Measurements from ENCODE around the gene EIPR1. TPM values are rescaled to one million over a fixed set of nuclear protein-coding genes. Genes with fewer than 3 reads are reported as not detected.

The EIPR1 gene
- polyA plus RNA-seq, 2 of the 4 experiments (the other 2 are of a cell fraction) = 55.0 to 65.0 TPM

GRCh38 chr2:3180082-3180908, 197.3 kb downstream of the EIPR1 start:
- WGBS (ENCODE audit: missing lambda C conversion rate) = 80% methylated on average over 50 of the region's 50 CpGs
- no peaks in the 10 kb centered on the region for H3K4me1 ChIP-seq
- no peak overlapping the region for H3K27ac ChIP-seq
- no peak for TF ChIP-seq EHMT2 (IDR thresholded peaks at IDR 0.05; ENCODE audit: low read depth)
- TF ChIP-seq GATA3 (IDR thresholded peaks at IDR 0.05; ENCODE audit: borderline replicate concordance) = no peak
- no peak for TF ChIP-seq HOXA7 (CRISPR knock-in tag; IDR thresholded peaks at IDR 0.05)
- TF ChIP-seq ZSCAN20 (CRISPR knock-in tag; IDR thresholded peaks at IDR 0.05) = no peak
- TF ChIP-seq, protein P1, sequence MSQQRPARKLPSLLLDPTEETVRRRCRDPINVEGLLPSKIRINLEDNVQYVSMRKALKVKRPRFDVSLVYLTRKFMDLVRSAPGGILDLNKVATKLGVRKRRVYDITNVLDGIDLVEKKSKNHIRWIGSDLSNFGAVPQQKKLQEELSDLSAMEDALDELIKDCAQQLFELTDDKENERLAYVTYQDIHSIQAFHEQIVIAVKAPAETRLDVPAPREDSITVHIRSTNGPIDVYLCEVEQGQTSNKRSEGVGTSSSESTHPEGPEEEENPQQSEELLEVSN (IDR thresholded peaks at IDR 0.05; ENCODE audit: borderline replicate concordance, low read depth) = no peak
- TF ChIP-seq NFE2L2 (conservative IDR thresholded peaks at IDR 0.05; ENCODE audit: low read length) = no peak
- TF ChIP-seq, protein P2, sequence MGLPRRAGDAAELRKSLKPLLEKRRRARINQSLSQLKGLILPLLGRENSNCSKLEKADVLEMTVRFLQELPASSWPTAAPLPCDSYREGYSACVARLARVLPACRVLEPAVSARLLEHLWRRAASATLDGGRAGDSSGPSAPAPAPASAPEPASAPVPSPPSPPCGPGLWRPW (IDR thresholded peaks at IDR 0.05) = no peak
- TF ChIP-seq JUN (IDR thresholded peaks at IDR 0.05) = no peak
- no peak for TF ChIP-seq POLR2AphosphoS2 (conservative IDR thresholded peaks at IDR 0.05; ENCODE audit: low read length)
- TF ChIP-seq MAZ (IDR thresholded peaks at IDR 0.05; ENCODE audit: borderline replicate concordance, low read depth, low read length) = no peak
- no peak for TF ChIP-seq PHF8 (IDR thresholded peaks at IDR 0.05; ENCODE audit: borderline replicate concordance, low read depth)
- TF ChIP-seq FOSL2 (IDR thresholded peaks at IDR 0.05) = no peak
- TF ChIP-seq FOSL2 (CRISPR knock-in tag; IDR thresholded peaks at IDR 0.05) = no peak
- TF ChIP-seq ZC3H11A (IDR thresholded peaks at IDR 0.05) = no peak
- no peak for TF ChIP-seq RNF2 (IDR thresholded peaks at IDR 0.05; ENCODE audit: borderline replicate concordance, low read depth)
- TF ChIP-seq JUNB (IDR thresholded peaks at IDR 0.05) = no peak
- TF ChIP-seq BCL3 (IDR thresholded peaks at IDR 0.05) = no peak
- TF ChIP-seq, protein P3, sequence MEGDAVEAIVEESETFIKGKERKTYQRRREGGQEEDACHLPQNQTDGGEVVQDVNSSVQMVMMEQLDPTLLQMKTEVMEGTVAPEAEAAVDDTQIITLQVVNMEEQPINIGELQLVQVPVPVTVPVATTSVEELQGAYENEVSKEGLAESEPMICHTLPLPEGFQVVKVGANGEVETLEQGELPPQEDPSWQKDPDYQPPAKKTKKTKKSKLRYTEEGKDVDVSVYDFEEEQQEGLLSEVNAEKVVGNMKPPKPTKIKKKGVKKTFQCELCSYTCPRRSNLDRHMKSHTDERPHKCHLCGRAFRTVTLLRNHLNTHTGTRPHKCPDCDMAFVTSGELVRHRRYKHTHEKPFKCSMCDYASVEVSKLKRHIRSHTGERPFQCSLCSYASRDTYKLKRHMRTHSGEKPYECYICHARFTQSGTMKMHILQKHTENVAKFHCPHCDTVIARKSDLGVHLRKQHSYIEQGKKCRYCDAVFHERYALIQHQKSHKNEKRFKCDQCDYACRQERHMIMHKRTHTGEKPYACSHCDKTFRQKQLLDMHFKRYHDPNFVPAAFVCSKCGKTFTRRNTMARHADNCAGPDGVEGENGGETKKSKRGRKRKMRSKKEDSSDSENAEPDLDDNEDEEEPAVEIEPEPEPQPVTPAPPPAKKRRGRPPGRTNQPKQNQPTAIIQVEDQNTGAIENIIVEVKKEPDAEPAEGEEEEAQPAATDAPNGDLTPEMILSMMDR (IDR thresholded peaks at IDR 0.05) = no peak
- no peak for TF ChIP-seq NR3C1 (IDR thresholded peaks at IDR 0.05)
- TF ChIP-seq CBX2 (IDR thresholded peaks at IDR 0.05; ENCODE audit: borderline replicate concordance, low read depth) = no peak
- no peaks in the 10 kb centered on the region for H3K9me3 ChIP-seq
- ATAC-seq = peak; percentile 51 to 74
- DNase-seq (ENCODE audit: low read depth in 1 of 2, low spot score in 1 of 2) = peak in 1 of 2 experiments; percentile 18
- no peak overlapping the region for H3K4me2 ChIP-seq
- ChIA-PET CTCF (no interaction called here), POLR2A (no interaction called here)
- no peak overlapping the region for H3K4me3 ChIP-seq
- no peak for FAIRE-seq

- TF ChIP-seq HOXA7 (CRISPR knock-in tag; IDR thresholded peaks at IDR 0.05) (no peak), EHF (CRISPR knock-in tag; IDR thresholded peaks at IDR 0.05) (no peak), REST (IDR thresholded peaks at IDR 0.05) (no peak), RFX5 (IDR thresholded peaks at IDR 0.05) (no peak), CHD4 (IDR thresholded peaks at IDR 0.05; ENCODE audit: borderline replicate concordance) (no peak), MAZ (IDR thresholded peaks at IDR 0.05; ENCODE audit: borderline replicate concordance, low read depth, low read length) (no peak)
- TF ChIP-seq, protein P4, sequence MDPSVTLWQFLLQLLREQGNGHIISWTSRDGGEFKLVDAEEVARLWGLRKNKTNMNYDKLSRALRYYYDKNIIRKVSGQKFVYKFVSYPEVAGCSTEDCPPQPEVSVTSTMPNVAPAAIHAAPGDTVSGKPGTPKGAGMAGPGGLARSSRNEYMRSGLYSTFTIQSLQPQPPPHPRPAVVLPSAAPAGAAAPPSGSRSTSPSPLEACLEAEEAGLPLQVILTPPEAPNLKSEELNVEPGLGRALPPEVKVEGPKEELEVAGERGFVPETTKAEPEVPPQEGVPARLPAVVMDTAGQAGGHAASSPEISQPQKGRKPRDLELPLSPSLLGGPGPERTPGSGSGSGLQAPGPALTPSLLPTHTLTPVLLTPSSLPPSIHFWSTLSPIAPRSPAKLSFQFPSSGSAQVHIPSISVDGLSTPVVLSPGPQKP (IDR thresholded peaks at IDR 0.05; ENCODE audit: low read depth, low read length) = no peak
- Histone ChIP-seq H3K4me3 (no peak overlapping the region), H3K9me3 (no peaks in the 10 kb centered on the region), H3K4me2 (no peak overlapping the region), H3K4me1 (no peaks in the 10 kb centered on the region), H3K27ac (no peak overlapping the region)
- ChIA-PET POLR2A (no interaction called here), CTCF (no interaction called here)
- ATAC-seq (peak in 1 of 2 experiments; percentile 10; a peak in 1 of 6 replicates), DNase-seq (ENCODE audit: low read depth in 1 of 2, low spot score in 1 of 2) (no peak), FAIRE-seq (no peak)
- WGBS (ENCODE audit: missing lambda C conversion rate) = 95% methylated on average over 6 of the region's 11 CpGs
These were observed 198.0 kb downstream of the EIPR1 start for GRCh38 chr2:3179626-3180025.
